Ovary (tissue), 9 donors: ENCODE measurements around the gene QSOX1. TPM values are rescaled to one million over a fixed set of nuclear protein-coding genes. Genes with fewer than 3 reads are reported as not detected.

Experiments
- DNase-seq, 5 donors: peaks; one replicate each; pipeline ENCODE4 v3.0.0-alpha.2; 2019 to 2020
- H3K27ac ChIP-seq, 2 donors: fragments of 200-600 bp; one replicate each; pipeline versions ENCODE4 v1.5.1 to v1.8.0; 2019 to 2022
- H3K27me3 ChIP-seq: fragments of 200-600 bp; one replicate; pipeline ENCODE4 v1.8.0; 2022
- H3K36me3 ChIP-seq: fragments of 200-600 bp; sonication (generic); one replicate; pipeline ENCODE4 v1.5.1; 2019
- H3K4me1 ChIP-seq: one replicate; pipeline ENCODE4 v1.8.1; 2013; ENCODE audit warnings: mild to moderate bottlenecking, moderate library complexity; ENCODE audit not compliant: insufficient read depth
- H3K4me3 ChIP-seq: fragments of 200-600 bp; sonication (generic); one replicate; pipeline ENCODE4 v1.5.1; 2017
- H3K9me3 ChIP-seq, 2 donors: fragments of 200-600 bp in 1 of 2; sonication (generic) in 1 of 2; one replicate each; pipeline versions ENCODE4 v1.5.1 to v1.8.1; 2013 to 2019; ENCODE audit warnings: mild to moderate bottlenecking in 1 of 2, moderate library complexity in 1 of 2
- EP300 ChIP-seq: sonication (generic); formaldehyde crosslinking; IDR thresholded peaks from one replicate; pipeline ENCODE4 v1.6.1; 2017; ENCODE audit warnings: antibody characterized with exemption
- POLR2A ChIP-seq: fragments of 450-650 bp; IDR thresholded peaks from one replicate; pipeline ENCODE4 v1.6.1; 2017; ENCODE audit warnings: antibody characterized with exemption, mild to moderate bottlenecking, moderate library complexity
- WGBS, 3 donors: extraction: QIAGEN DNeasy Blood & Tissue Kit in 1 of 3; methylation state at CpG; one replicate each; pipeline versions ENCODE4 v1.1.5 to v1.1.7; 2013 to 2017; 5-methylcytosine and 5-hydroxymethylcytosine counted together
- intact Hi-C, 4 donors: fragments of 100-400 bp; cut with DNase I; formaldehyde crosslinking; loops; one replicate each; pipeline versions ENCODE4 v1.11.0 to v1.15.1; 2022 to 2023
- polyA plus RNA-seq, 2 donors: library from polyadenylated mRNA; stranded (reverse); fragments of 200-250 nt in 1 of 2; fragments of 350-450 nt in 1 of 2; fragmentation: Illumina TruSeq in 1 of 2; extraction: RNeasy Lipid Tissue Mini Kit (QIAGEN cat#74804) in 1 of 2; gene quantifications; one replicate each; pipeline ENCODE4 v1.2.3, GENCODE V29; 2013 to 2014
- total RNA-seq, 7 donors: library from RNA; depleted of rRNA in 2 of 7; stranded (reverse); fragments of >200 nt in 2 of 7; fragmentation: NEBNext Ultra II Directional in 3 of 7; extraction: Animal tissue kit (Norgen Biotek cat#: 25700) in 3 of 7; gene quantifications; one replicate each; pipeline versions ENCODE4 v1.1.0 to v1.2.4, GENCODE V29; 2016 to 2023
- TF ChIP-seq, protein P1 (sequence below), 3 donors: fragments of 450-650 bp in 2 of 3; fragments of 200-600 bp in 1 of 3; IDR thresholded peaks; one replicate each; pipeline versions ENCODE4 v1.5.1 to v1.8.0; 2016 to 2022; ENCODE audit warnings: antibody characterized with exemption in 3 of 3, mild to moderate bottlenecking in 1 of 3
- donor health status: DM: no; HTN: no; CAD: no; lungs with moderate emphysema.
- donor health status: DM: no; HTN: no; CAD: no.
- donor health status: Bipolar disorder and iron deficiency.
- donor health status: DM: yes; HTN: yes; CAD: no.
- donor health status: DM: no; HTN: no; CAD: no.
- donor health status: DM: yes; HTN: yes; CAD: no.

The QSOX1 gene
- total and polyA plus RNA-seq, 9 donors: 57.8 to 475 (median 155) TPM

DNA sequence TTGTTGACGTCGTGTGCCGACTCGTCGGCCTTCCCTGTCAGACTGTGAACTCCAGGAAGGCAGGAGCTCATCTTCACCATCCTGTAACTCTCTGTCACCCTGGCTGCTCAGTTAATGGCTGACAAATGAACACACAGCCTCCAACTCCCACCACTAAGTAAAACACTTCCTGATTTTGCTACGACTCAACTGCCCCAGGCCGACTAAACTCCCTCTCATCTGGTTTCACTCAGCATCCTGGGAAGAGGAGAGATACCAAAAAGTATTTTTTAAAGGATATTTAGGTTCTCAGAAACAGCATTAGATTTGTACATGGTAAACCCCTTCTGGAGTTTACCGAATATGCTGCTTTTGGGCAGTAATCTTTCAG is 57.2 kb downstream of the QSOX1 start:
- no peak overlapping the region for H3K27ac ChIP-seq
- no peak overlapping the region for H3K4me3 ChIP-seq
- H3K4me1 ChIP-seq: no peaks in the 10 kb centered on the region
- H3K36me3 ChIP-seq: no peaks in the 10 kb centered on the region
- DNase-seq: no peak
- H3K27me3 ChIP-seq: no peaks in the 10 kb centered on the region
- TF ChIP-seq, protein P1, sequence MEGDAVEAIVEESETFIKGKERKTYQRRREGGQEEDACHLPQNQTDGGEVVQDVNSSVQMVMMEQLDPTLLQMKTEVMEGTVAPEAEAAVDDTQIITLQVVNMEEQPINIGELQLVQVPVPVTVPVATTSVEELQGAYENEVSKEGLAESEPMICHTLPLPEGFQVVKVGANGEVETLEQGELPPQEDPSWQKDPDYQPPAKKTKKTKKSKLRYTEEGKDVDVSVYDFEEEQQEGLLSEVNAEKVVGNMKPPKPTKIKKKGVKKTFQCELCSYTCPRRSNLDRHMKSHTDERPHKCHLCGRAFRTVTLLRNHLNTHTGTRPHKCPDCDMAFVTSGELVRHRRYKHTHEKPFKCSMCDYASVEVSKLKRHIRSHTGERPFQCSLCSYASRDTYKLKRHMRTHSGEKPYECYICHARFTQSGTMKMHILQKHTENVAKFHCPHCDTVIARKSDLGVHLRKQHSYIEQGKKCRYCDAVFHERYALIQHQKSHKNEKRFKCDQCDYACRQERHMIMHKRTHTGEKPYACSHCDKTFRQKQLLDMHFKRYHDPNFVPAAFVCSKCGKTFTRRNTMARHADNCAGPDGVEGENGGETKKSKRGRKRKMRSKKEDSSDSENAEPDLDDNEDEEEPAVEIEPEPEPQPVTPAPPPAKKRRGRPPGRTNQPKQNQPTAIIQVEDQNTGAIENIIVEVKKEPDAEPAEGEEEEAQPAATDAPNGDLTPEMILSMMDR (IDR thresholded peaks at IDR 0.05): no peak
- intact Hi-C loops: no loop called here
- 59 to 72% (median 70%) methylated on average over 8 of the region's 8 CpGs for WGBS, 3 donors
- H3K9me3 ChIP-seq: no peaks in the 10 kb centered on the region

DNA sequence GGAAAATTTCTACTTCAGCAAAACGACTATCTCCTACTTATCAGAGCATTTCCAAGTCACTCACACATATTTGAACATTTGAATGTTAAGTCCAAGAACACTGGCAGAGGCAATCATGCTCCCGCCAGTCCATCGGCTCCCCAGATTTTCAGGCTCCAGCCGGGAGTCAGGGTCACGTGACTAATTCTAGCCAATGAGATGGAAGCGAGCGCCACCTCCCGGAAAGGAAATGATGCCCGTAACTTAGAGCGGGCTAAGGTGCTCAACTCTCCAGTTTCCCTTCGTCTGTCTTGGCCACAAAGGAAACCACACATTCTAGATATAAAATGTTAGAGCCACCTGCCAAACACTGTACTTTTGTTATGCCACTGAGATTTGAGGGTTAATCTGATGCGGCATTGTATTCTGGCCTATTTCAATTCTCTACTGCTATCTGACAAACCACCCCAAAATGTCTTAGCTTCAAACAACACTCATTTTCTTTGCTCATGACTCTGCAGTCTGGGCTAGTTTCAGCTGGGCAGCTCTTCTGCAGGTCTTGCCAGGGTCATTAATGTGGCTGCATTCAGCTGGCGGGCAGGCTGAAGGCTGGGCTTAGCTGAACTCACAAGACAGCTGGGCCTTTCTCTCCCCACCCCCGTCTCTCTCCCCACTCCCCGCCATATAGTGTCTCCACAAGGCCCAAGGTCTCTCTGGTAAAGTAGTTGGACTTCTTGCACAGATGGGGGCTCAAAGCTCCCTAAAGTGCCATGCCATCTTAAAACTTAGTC is 58.9 kb downstream of the QSOX1 start:
- intact Hi-C loops: no loop called here
- Histone ChIP-seq H3K27me3 (no peaks in the 10 kb centered on the region), H3K27ac (no peak overlapping the region), H3K36me3 (no peaks in the 10 kb centered on the region), H3K9me3 (no peaks in the 10 kb centered on the region), H3K4me3 (no peak overlapping the region), H3K4me1 (no peaks in the 10 kb centered on the region)
- WGBS, 3 donors: 70 to 75% (median 71%) methylated on average over 15 of the region's 15 CpGs
- no peak for DNase-seq
- no peak for TF ChIP-seq EP300
- TF ChIP-seq, protein P1 (IDR thresholded peaks at IDR 0.05): no peak
- TF ChIP-seq POLR2A: no peak

DNA sequence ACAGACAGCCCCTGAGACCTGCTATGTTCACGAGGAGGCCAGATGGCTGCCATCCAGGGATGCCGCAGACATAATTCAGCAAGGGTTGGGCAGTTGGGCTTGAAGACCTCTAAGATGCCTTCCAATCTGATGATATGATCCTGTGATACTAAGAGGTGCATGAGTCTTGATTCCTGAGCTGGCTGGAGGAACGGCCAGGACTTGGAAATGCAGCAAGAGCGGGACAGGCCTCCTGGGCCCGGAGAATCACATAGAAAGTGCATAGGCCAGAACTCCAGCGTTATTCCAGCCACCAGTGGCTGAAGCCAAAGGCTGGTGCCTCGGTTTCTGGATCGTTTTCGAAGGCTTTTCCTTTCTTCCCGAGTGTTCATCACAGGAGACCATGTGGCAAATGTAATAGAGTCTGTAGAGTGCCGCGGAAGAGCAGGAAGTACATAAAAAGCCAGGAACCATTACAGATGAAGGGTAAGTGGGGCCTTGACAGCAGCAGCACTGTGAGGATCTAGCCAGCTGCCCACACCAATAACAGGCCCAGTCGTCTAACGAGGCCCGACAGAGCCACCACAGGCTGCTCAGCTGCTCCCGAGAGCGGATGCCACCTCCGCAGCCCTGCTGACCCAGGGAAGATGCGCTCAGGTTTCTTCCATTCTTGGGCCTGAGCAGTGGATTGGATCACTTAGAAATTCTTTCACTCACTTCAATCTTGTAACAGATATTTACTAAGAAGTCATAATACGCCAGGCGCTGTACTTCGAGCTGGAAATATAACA is 61.4 kb downstream of the QSOX1 start:
- no peaks in the 10 kb centered on the region for H3K9me3 ChIP-seq
- DNase-seq: no peak
- H3K27ac ChIP-seq: no peak overlapping the region
- no peaks in the 10 kb centered on the region for H3K4me1 ChIP-seq
- H3K27me3 ChIP-seq: no peaks in the 10 kb centered on the region
- intact Hi-C loops: no loop called here
- no peak overlapping the region for H3K4me3 ChIP-seq
- WGBS, 3 donors: 87 to 91% (median 88%) methylated on average over 22 of the region's 22 CpGs
- TF ChIP-seq EP300 (no peak), POLR2A (no peak)
- TF ChIP-seq, protein P1 (IDR thresholded peaks at IDR 0.05): no peak
- no peaks in the 10 kb centered on the region for H3K36me3 ChIP-seq

DNA sequence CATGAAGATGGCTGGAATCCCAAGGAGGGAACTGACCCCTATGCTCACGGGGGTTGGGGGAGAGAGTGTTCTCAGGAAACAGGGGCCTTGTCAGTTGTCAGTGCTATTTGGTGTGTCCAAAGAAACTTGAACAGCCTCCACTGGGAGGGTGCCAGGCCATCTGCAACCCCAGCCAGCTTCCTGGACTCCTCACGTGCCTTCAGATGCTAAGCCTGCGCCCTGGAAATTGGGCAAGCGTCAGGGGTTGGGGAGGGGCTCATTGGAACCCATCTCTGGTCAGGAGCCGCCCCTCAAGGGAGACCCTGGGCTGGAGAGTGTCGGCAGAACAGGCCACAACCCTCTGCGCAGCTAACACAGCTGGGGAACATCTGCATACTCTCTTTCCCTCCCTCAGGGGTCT is 62.3 kb downstream of the QSOX1 start:
- Histone ChIP-seq H3K27me3 (no peaks in the 10 kb centered on the region), H3K36me3 (no peaks in the 10 kb centered on the region), H3K4me3 (no peak overlapping the region), H3K9me3 (no peaks in the 10 kb centered on the region), H3K4me1 (no peaks in the 10 kb centered on the region), H3K27ac (no peak overlapping the region)
- TF ChIP-seq EP300: no peak
- TF ChIP-seq, protein P1 (IDR thresholded peaks at IDR 0.05): no peak
- no peak for TF ChIP-seq POLR2A
- intact Hi-C loops: no loop called here
- 70 to 90% (median 80%) methylated on average over 7 of the region's 7 CpGs for WGBS, 3 donors
- DNase-seq: no peak
